Liver (tissue), 3 donors: ENCODE results near the gene ECI1.

Experiments used
- EGR1 ChIP-seq, 2 donors: IDR thresholded peaks; 2 replicates each; pipeline ENCODE4 v1.6.1; 2016 to 2018; ENCODE audit warnings: antibody characterized with exemption in 2 of 2, low read depth in 2 of 2
- FOXA1 ChIP-seq: IDR thresholded peaks from 2 replicates; pipeline ENCODE4 v1.6.1; 2016; ENCODE audit warnings: antibody characterized with exemption
- GABPA ChIP-seq, 2 donors: IDR thresholded peaks in 1 of 2; conservative IDR thresholded peaks in 1 of 2; 2 replicates each; pipeline ENCODE4 v1.6.1; 2016; ENCODE audit warnings: antibody characterized with exemption in 2 of 2, mild to moderate bottlenecking in 1 of 2, moderate library complexity in 1 of 2
- JUND ChIP-seq, 2 donors: IDR thresholded peaks; 2 replicates each; pipeline ENCODE4 v1.6.1; 2016; ENCODE audit warnings: antibody characterized with exemption in 2 of 2
- RAD21 ChIP-seq, 2 donors: IDR thresholded peaks; 2 replicates each; pipeline ENCODE4 v1.6.1; 2016; ENCODE audit warnings: antibody characterized with exemption in 2 of 2, mild to moderate bottlenecking in 2 of 2
- SP1 ChIP-seq: IDR thresholded peaks from 2 replicates; pipeline ENCODE4 v1.6.1; 2018; ENCODE audit warnings: antibody characterized with exemption, mild to moderate bottlenecking
- TAF1 ChIP-seq: conservative IDR thresholded peaks from 2 replicates; pipeline ENCODE4 v1.6.1; 2016; ENCODE audit warnings: antibody characterized with exemption, mild to moderate bottlenecking
- YY1 ChIP-seq: IDR thresholded peaks from 2 replicates; pipeline ENCODE4 v1.6.1; 2016; ENCODE audit warnings: antibody characterized with exemption, mild to moderate bottlenecking
- TF ChIP-seq, protein P1 (sequence below): fragments of 150-350 bp; IDR thresholded peaks from 2 replicates; pipeline ENCODE4 v1.5.1; 2017; ENCODE audit warnings: improper control_type of control experiment, low read depth, low read length; ENCODE audit not compliant: missing input control
- TF ChIP-seq, protein P2 (sequence below): IDR thresholded peaks from 2 replicates; pipeline ENCODE4 v1.6.1; 2016; ENCODE audit warnings: antibody characterized with exemption
- TF ChIP-seq, protein P3 (sequence below): IDR thresholded peaks from 2 replicates; pipeline ENCODE4 v1.6.1; 2016; ENCODE audit warnings: antibody characterized with exemption, mild to moderate bottlenecking
- TF ChIP-seq, protein P4 (sequence below): IDR thresholded peaks from 2 replicates; pipeline ENCODE4 v1.6.1; 2016; ENCODE audit warnings: antibody characterized with exemption
- TF ChIP-seq, protein P5 (sequence below): IDR thresholded peaks from 2 replicates; pipeline ENCODE4 v1.6.1; 2016; ENCODE audit warnings: antibody characterized with exemption
- donor health status: healthy.
- donor health status: healthy.

DNA sequence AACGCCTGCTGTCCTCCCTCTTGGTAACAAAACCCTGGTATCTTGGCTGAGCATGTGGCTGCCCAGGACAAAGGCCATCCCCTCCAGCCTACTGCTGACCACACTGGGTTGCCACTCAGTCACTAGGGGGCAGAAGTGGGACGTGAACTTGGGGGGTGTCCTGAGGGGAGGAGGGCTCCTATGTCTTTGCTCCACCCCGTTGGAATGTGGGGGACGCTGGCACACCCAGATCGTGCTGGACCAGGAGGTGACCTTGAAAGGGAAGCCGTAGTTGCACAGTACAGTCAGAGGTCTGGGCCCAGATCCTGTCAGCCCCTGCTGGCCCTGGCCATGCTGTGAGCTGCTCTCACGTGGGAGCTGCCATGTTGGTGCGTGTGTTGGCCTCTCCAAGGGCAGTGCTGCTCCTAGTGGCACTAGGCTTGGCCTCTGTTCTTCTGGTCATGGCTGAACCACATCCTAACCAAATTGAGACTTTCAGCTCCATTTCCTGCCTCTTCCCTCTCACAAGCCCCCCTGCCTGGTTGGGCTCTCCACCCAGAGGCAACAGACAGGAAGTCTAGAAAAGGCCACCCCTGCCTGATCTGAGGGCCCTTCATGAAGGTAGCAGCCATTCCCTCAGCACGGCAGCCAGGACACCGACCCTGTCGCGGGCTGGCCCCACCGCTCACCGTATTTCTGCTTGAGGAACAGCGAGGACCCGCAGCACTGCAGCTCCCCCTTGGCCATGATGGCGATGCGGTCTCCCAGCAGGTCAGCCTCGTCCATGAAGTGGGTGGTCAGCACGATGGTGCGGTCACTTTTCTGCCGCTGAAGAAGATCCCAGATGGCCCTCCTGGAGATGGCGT is 45.5 kb upstream of the ECI1 start:
- TF ChIP-seq, protein P1, sequence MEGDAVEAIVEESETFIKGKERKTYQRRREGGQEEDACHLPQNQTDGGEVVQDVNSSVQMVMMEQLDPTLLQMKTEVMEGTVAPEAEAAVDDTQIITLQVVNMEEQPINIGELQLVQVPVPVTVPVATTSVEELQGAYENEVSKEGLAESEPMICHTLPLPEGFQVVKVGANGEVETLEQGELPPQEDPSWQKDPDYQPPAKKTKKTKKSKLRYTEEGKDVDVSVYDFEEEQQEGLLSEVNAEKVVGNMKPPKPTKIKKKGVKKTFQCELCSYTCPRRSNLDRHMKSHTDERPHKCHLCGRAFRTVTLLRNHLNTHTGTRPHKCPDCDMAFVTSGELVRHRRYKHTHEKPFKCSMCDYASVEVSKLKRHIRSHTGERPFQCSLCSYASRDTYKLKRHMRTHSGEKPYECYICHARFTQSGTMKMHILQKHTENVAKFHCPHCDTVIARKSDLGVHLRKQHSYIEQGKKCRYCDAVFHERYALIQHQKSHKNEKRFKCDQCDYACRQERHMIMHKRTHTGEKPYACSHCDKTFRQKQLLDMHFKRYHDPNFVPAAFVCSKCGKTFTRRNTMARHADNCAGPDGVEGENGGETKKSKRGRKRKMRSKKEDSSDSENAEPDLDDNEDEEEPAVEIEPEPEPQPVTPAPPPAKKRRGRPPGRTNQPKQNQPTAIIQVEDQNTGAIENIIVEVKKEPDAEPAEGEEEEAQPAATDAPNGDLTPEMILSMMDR, result peak; percentile 40
- peak in 1 of 2 donors; percentile 75 for TF ChIP-seq RAD21 (IDR thresholded peaks at IDR 0.05)
- TF ChIP-seq GABPA (IDR thresholded peaks at IDR 0.05 in 1 of 2, conservative IDR thresholded peaks at IDR 0.05 in 1 of 2), result no peak
- TF ChIP-seq, protein P2, sequence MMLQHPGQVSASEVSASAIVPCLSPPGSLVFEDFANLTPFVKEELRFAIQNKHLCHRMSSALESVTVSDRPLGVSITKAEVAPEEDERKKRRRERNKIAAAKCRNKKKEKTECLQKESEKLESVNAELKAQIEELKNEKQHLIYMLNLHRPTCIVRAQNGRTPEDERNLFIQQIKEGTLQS, result no peak
- TF ChIP-seq, protein P3, sequence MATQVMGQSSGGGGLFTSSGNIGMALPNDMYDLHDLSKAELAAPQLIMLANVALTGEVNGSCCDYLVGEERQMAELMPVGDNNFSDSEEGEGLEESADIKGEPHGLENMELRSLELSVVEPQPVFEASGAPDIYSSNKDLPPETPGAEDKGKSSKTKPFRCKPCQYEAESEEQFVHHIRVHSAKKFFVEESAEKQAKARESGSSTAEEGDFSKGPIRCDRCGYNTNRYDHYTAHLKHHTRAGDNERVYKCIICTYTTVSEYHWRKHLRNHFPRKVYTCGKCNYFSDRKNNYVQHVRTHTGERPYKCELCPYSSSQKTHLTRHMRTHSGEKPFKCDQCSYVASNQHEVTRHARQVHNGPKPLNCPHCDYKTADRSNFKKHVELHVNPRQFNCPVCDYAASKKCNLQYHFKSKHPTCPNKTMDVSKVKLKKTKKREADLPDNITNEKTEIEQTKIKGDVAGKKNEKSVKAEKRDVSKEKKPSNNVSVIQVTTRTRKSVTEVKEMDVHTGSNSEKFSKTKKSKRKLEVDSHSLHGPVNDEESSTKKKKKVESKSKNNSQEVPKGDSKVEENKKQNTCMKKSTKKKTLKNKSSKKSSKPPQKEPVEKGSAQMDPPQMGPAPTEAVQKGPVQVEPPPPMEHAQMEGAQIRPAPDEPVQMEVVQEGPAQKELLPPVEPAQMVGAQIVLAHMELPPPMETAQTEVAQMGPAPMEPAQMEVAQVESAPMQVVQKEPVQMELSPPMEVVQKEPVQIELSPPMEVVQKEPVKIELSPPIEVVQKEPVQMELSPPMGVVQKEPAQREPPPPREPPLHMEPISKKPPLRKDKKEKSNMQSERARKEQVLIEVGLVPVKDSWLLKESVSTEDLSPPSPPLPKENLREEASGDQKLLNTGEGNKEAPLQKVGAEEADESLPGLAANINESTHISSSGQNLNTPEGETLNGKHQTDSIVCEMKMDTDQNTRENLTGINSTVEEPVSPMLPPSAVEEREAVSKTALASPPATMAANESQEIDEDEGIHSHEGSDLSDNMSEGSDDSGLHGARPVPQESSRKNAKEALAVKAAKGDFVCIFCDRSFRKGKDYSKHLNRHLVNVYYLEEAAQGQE, result no peak
- TF ChIP-seq, protein P4, sequence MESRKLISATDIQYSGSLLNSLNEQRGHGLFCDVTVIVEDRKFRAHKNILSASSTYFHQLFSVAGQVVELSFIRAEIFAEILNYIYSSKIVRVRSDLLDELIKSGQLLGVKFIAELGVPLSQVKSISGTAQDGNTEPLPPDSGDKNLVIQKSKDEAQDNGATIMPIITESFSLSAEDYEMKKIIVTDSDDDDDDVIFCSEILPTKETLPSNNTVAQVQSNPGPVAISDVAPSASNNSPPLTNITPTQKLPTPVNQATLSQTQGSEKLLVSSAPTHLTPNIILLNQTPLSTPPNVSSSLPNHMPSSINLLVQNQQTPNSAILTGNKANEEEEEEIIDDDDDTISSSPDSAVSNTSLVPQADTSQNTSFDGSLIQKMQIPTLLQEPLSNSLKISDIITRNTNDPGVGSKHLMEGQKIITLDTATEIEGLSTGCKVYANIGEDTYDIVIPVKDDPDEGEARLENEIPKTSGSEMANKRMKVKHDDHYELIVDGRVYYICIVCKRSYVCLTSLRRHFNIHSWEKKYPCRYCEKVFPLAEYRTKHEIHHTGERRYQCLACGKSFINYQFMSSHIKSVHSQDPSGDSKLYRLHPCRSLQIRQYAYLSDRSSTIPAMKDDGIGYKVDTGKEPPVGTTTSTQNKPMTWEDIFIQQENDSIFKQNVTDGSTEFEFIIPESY, result no peak
- TF ChIP-seq SP1, result no peak
- no peak for TF ChIP-seq YY1
- no peak for TF ChIP-seq EGR1 (IDR thresholded peaks at IDR 0.05; ENCODE audit: low read depth in 2 of 2)
- TF ChIP-seq, protein P5, sequence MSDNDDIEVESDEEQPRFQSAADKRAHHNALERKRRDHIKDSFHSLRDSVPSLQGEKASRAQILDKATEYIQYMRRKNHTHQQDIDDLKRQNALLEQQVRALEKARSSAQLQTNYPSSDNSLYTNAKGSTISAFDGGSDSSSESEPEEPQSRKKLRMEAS, result no peak
- TF ChIP-seq FOXA1, result no peak
- TF ChIP-seq TAF1, result no peak
- TF ChIP-seq JUND (IDR thresholded peaks at IDR 0.05), result no peak
